Loucy (cell line): Measurements from ENCODE around the gene ITLN1.

ENCODE experiments used
- EZH2phosphoT487 ChIP-seq: fragments of 200-600 bp; IDR thresholded peaks from 2 replicates; pipeline ENCODE4 v1.6.1; 2018; ENCODE audit warnings: antibody characterized with exemption, mild to moderate bottlenecking, moderate library complexity, borderline replicate concordance
- TF ChIP-seq, protein P1 (sequence below): fragments of 200-600 bp; sonication (generic); conservative IDR thresholded peaks from 2 replicates; pipeline ENCODE4 v1.5.1; 2014; ENCODE audit warnings: mild to moderate bottlenecking, antibody characterized with exemption, low read length

GRCh38 chr1:160850541-160850940 is 34.4 kb downstream of the ITLN1 start:
- TF ChIP-seq, protein P1, sequence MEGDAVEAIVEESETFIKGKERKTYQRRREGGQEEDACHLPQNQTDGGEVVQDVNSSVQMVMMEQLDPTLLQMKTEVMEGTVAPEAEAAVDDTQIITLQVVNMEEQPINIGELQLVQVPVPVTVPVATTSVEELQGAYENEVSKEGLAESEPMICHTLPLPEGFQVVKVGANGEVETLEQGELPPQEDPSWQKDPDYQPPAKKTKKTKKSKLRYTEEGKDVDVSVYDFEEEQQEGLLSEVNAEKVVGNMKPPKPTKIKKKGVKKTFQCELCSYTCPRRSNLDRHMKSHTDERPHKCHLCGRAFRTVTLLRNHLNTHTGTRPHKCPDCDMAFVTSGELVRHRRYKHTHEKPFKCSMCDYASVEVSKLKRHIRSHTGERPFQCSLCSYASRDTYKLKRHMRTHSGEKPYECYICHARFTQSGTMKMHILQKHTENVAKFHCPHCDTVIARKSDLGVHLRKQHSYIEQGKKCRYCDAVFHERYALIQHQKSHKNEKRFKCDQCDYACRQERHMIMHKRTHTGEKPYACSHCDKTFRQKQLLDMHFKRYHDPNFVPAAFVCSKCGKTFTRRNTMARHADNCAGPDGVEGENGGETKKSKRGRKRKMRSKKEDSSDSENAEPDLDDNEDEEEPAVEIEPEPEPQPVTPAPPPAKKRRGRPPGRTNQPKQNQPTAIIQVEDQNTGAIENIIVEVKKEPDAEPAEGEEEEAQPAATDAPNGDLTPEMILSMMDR, result no peak
- TF ChIP-seq EZH2phosphoT487, result no peak
